RWPE2 (cell line): ENCODE data around the gene PMEPA1.

ENCODE experiments used
- ATAC-seq: fragments of 200-7000 bp; cut with Tn5 transposase; 3 replicates; pipeline ENCODE4 v1.9.1; 2021; ENCODE audit warnings: low read depth
- DNase-seq: peaks from one replicate; pipeline ENCODE4 v3.0.0-alpha.2; 2020; ENCODE audit warnings: low spot score
- H3K27ac ChIP-seq: fragments of 450-650 bp; 2 replicates; pipeline ENCODE4 v1.5.1; 2017; ENCODE audit warnings: mild to moderate bottlenecking; ENCODE audit not compliant: poor library complexity, severe bottlenecking
- H3K27me3 ChIP-seq: fragments of 250-450 bp; sonication (Bioruptor Pico); 2 replicates; pipeline ENCODE4 v1.5.1; 2021; ENCODE audit warnings: mild to moderate bottlenecking, moderate library complexity; ENCODE audit not compliant: insufficient read depth, poor library complexity, severe bottlenecking
- H3K36me3 ChIP-seq: fragments of 250-450 bp; sonication (Bioruptor Pico); 2 replicates; pipeline ENCODE4 v1.5.1; 2020; ENCODE audit warnings: low read depth, mild to moderate bottlenecking, moderate library complexity
- H3K4me1 ChIP-seq: fragments of 250-450 bp; sonication (Bioruptor Pico); 2 replicates; pipeline ENCODE4 v1.5.1; 2021; ENCODE audit warnings: mild to moderate bottlenecking, moderate library complexity; ENCODE audit not compliant: insufficient read depth, poor library complexity, severe bottlenecking
- H3K4me3 ChIP-seq: fragments of 250-450 bp; sonication (Bioruptor Pico); 2 replicates; pipeline ENCODE4 v1.5.1; 2021; ENCODE audit warnings: mild to moderate bottlenecking, moderate library complexity; ENCODE audit not compliant: severe bottlenecking
- H3K9me3 ChIP-seq: fragments of 250-450 bp; sonication (Bioruptor Pico); 2 replicates; pipeline ENCODE4 v1.5.1; 2021; ENCODE audit warnings: mild to moderate bottlenecking, moderate library complexity; ENCODE audit not compliant: severe bottlenecking
- TF ChIP-seq, protein P1 (sequence below): fragments of 450-650 bp; IDR thresholded peaks from one replicate; pipeline ENCODE4 v1.5.1; 2017; ENCODE audit warnings: mild to moderate bottlenecking, moderate library complexity; ENCODE audit not compliant: poor library complexity, severe bottlenecking

Gene PMEPA1

GRCh38 chr20:57658447-57658832, 51.4 kb downstream of the PMEPA1 start:
- Histone ChIP-seq H3K36me3 (peaks cover 78% of the 10 kb centered on the region), H3K4me3 (no peak overlapping the region), H3K27ac (peak overlapping the region; percentile 53), H3K4me1 (peaks cover 20% of the 10 kb centered on the region), H3K27me3 (no peaks in the 10 kb centered on the region), H3K9me3 (no peaks in the 10 kb centered on the region)
- no peak for DNase-seq
- TF ChIP-seq, protein P1, sequence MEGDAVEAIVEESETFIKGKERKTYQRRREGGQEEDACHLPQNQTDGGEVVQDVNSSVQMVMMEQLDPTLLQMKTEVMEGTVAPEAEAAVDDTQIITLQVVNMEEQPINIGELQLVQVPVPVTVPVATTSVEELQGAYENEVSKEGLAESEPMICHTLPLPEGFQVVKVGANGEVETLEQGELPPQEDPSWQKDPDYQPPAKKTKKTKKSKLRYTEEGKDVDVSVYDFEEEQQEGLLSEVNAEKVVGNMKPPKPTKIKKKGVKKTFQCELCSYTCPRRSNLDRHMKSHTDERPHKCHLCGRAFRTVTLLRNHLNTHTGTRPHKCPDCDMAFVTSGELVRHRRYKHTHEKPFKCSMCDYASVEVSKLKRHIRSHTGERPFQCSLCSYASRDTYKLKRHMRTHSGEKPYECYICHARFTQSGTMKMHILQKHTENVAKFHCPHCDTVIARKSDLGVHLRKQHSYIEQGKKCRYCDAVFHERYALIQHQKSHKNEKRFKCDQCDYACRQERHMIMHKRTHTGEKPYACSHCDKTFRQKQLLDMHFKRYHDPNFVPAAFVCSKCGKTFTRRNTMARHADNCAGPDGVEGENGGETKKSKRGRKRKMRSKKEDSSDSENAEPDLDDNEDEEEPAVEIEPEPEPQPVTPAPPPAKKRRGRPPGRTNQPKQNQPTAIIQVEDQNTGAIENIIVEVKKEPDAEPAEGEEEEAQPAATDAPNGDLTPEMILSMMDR, result no peak
- ATAC-seq, result no peak

GRCh38 chr20:57657535-57658446, 52.0 kb downstream of the PMEPA1 start:
- Histone ChIP-seq H3K4me3 (no peak overlapping the region), H3K27me3 (no peaks in the 10 kb centered on the region), H3K9me3 (no peaks in the 10 kb centered on the region), H3K4me1 (peaks cover 20% of the 10 kb centered on the region), H3K36me3 (peaks cover 78% of the 10 kb centered on the region), H3K27ac (peak overlapping the region; percentile 53)
- TF ChIP-seq, protein P1, result no peak
- DNase-seq (peak; percentile 97), ATAC-seq (peak; percentile 67)

GRCh38 chr20:57656821-57657534, 52.8 kb downstream of the PMEPA1 start:
- Histone ChIP-seq H3K4me1 (peaks cover 20% of the 10 kb centered on the region), H3K9me3 (no peaks in the 10 kb centered on the region), H3K36me3 (peaks cover 86% of the 10 kb centered on the region), H3K27me3 (no peaks in the 10 kb centered on the region), H3K4me3 (no peak overlapping the region), H3K27ac (peak overlapping the region; percentile 53)
- TF ChIP-seq, protein P1, result no peak
- peak; percentile 84 for DNase-seq
- no peak for ATAC-seq

DNA sequence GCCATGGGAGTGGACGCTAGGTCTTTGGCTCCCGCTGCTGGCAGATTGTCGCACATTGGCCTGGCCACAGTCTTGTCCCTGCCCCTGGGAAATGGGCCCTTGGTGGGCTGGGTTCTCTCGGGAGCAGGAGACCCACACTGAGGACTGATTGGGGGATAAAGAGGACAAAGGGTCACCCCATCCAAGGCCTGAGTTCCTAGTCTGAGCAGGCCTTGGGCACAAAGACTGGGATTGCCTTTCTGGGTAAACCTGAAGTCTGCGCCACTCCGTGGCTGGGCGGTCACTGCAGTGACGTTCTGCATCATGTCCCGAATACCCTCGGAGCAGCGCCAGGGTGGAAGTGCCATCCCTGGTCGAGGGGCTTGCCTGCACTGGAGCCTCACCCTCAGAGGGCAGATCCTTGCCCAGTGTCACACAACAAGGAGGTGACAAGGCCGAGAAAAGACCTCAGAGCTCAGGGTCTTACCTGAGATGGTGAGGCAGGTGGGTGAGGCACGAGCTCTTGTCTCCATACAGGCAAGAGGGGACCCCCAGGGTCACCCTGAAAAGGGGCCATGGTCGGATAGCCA, 53.5 kb downstream of the PMEPA1 start:
- Histone ChIP-seq H3K27ac (peak overlapping the region; percentile 53), H3K36me3 (peaks cover 92% of the 10 kb centered on the region), H3K4me1 (peaks cover 20% of the 10 kb centered on the region), H3K9me3 (no peaks in the 10 kb centered on the region), H3K4me3 (no peak overlapping the region), H3K27me3 (no peaks in the 10 kb centered on the region)
- ATAC-seq, result no peak
- peak; percentile 82 for DNase-seq
- TF ChIP-seq, protein P1, result no peak
